H1 (cell line): ENCODE results near the gene FAM170B. TPM values are rescaled to one million over a fixed set of nuclear protein-coding genes. Genes with fewer than 3 reads are reported as not detected.

Source experiments
- CTCF ChIA-PET: fragments of 300-600 bp; sonication (Branson Sonifier 250); formaldehyde crosslinking; loops from one replicate; lab custom pipeline; 2021; ENCODE audit not compliant: partially characterized antibody; lab: Charles Lee
- POLR2A ChIA-PET: fragments of 300-600 bp; sonication (Branson Sonifier 250); formaldehyde crosslinking; loops from one replicate; lab custom pipeline; 2021; ENCODE audit warnings: inconsistent platforms; ENCODE audit not compliant: partially characterized antibody; lab: Charles Lee
- DNase-seq, 2 experiments: peaks; one replicate each; pipeline versions ENCODE4 v3.0.0 to v3.0.0-alpha.2; 2010 to 2022; ENCODE audit warnings: low spot score in 2 of 2, low read depth in 1 of 2, mixed read lengths in 1 of 2
- FAIRE-seq: peaks from 2 replicates; lab custom pipeline; 2011; peaks lifted over from hg19 to GRCh38; lab: Jason Lieb, UNC
- H2AFZ ChIP-seq: 2 replicates; pipeline ENCODE4 v1.8.1; 2012; ENCODE audit warnings: low read length, inconsistent platforms
- H2AK5ac ChIP-seq: 2 replicates; pipeline ENCODE4 v1.6.1; 2013; ENCODE audit warnings: low read depth, low read length
- H2BK120ac ChIP-seq: replicated peaks from 2 replicates; pipeline ENCODE3; 2013; ENCODE audit warnings: low read depth, low read length, inconsistent platforms
- H2BK12ac ChIP-seq: 2 replicates; pipeline ENCODE4 v1.6.1; 2013; ENCODE audit warnings: low read depth, low read length
- H2BK15ac ChIP-seq: 2 replicates; pipeline ENCODE4 v1.6.1; 2013; ENCODE audit warnings: low read length
- H2BK20ac ChIP-seq: 2 replicates; pipeline ENCODE4 v1.6.1; 2013; ENCODE audit warnings: low read length
- H2BK5ac ChIP-seq: 2 replicates; pipeline ENCODE4 v1.6.1; 2013; ENCODE audit warnings: low read depth, low read length
- H3K14ac ChIP-seq: 2 replicates; pipeline ENCODE4 v1.6.1; 2013; ENCODE audit warnings: inconsistent platforms; ENCODE audit not compliant: insufficient read length
- H3K18ac ChIP-seq: 2 replicates; pipeline ENCODE4 v1.6.1; 2013; ENCODE audit warnings: low read length; ENCODE audit errors: extremely low read depth
- H3K23ac ChIP-seq: 2 replicates; pipeline ENCODE4 v1.6.1; 2013; ENCODE audit warnings: inconsistent platforms; ENCODE audit not compliant: insufficient read length
- H3K23me2 ChIP-seq: 2 replicates; pipeline ENCODE4 v1.6.1; 2013; ENCODE audit warnings: low read depth, low read length
- H3K27ac ChIP-seq: 2 replicates; pipeline ENCODE4 v1.6.1; 2011; ENCODE audit warnings: low read depth, low read length, inconsistent platforms
- H3K27me3 ChIP-seq, 4 experiments: replicated peaks in 1 of 4; 1 replicate in 1 of 4; 2 replicates in 3 of 4; pipeline versions ENCODE4 v1.6.1 to v1.8.1; 2011 to 2013; ENCODE audit warnings: low read length in 3 of 4, mild to moderate bottlenecking in 3 of 4, inconsistent platforms in 2 of 4, mixed read lengths in 2 of 4, moderate library complexity in 1 of 4; ENCODE audit not compliant: control insufficient read depth in 3 of 4, insufficient read depth in 3 of 4; ENCODE audit errors: extremely low read depth in 1 of 4
- H3K36me3 ChIP-seq, 4 experiments: 2 replicates each; pipeline versions ENCODE4 v1.6.1 to v1.8.1; 2011 to 2013; ENCODE audit warnings: mild to moderate bottlenecking in 4 of 4, low read length in 3 of 4, moderate library complexity in 2 of 4, control low read depth in 1 of 4, inconsistent platforms in 1 of 4; ENCODE audit not compliant: insufficient read depth in 4 of 4, control insufficient read depth in 2 of 4
- H3K4ac ChIP-seq: replicated peaks from 2 replicates; pipeline ENCODE3; 2013; ENCODE audit warnings: low read length, low read depth, mixed read lengths, inconsistent platforms; ENCODE audit not compliant: insufficient read length
- H3K4me1 ChIP-seq, 4 experiments: replicated peaks in 1 of 4; 1 replicate in 1 of 4; 2 replicates in 3 of 4; pipeline versions ENCODE4 v1.6.1 to v1.8.1; 2011 to 2013; ENCODE audit warnings: low read length in 3 of 4, inconsistent platforms in 2 of 4, mixed read lengths in 1 of 4; ENCODE audit not compliant: insufficient read depth in 4 of 4, control insufficient read depth in 3 of 4
- H3K4me2 ChIP-seq, 2 experiments: 2 replicates each; pipeline versions ENCODE4 v1.6.1 to v1.8.1; 2011 to 2013; ENCODE audit warnings: low read depth in 2 of 2, low read length in 2 of 2, control low read depth in 1 of 2, inconsistent platforms in 1 of 2, mild to moderate bottlenecking in 1 of 2; ENCODE audit not compliant: insufficient read depth in 1 of 2
- H3K4me3 ChIP-seq, 4 experiments: fragments of 200-600, 300-600 bp in 1 of 4; sonication (generic), shearing (Covaris generic), sonication (Bioruptor Twin) in 1 of 4; 2 replicates each; pipeline versions ENCODE4 v1.5.1 to v1.8.1; 2011 to 2016; ENCODE audit warnings: low read length in 4 of 4, low read depth in 3 of 4, control low read depth in 2 of 4, inconsistent platforms in 2 of 4, mild to moderate bottlenecking in 2 of 4, mixed read lengths in 1 of 4, moderate library complexity in 1 of 4; ENCODE audit not compliant: insufficient read depth in 2 of 4; ENCODE audit errors: extremely low read depth in 1 of 4
- H3K56ac ChIP-seq: replicated peaks from 2 replicates; pipeline ENCODE3; 2013; ENCODE audit warnings: low read depth, mild to moderate bottlenecking, mixed read lengths, low read length, inconsistent platforms; ENCODE audit not compliant: insufficient read length
- H3K79me1 ChIP-seq: 2 replicates; pipeline ENCODE4 v1.6.1; 2013; ENCODE audit warnings: low read depth, low read length, control low read depth
- H3K79me2 ChIP-seq, 2 experiments: 2 replicates each; pipeline versions ENCODE4 v1.6.1 to v1.8.1; 2012 to 2013; ENCODE audit warnings: low read length in 2 of 2, mild to moderate bottlenecking in 2 of 2, inconsistent platforms in 1 of 2; ENCODE audit not compliant: insufficient read depth in 2 of 2, control insufficient read depth in 1 of 2
- H3K9ac ChIP-seq, 4 experiments: replicated peaks in 1 of 4; 1 replicate in 1 of 4; 2 replicates in 3 of 4; pipeline versions ENCODE4 v1.6.1 to v1.8.1; 2011 to 2013; ENCODE audit warnings: low read depth in 3 of 4, low read length in 3 of 4, control low read depth in 2 of 4, mild to moderate bottlenecking in 2 of 4, moderate library complexity in 2 of 4, inconsistent platforms in 1 of 4; ENCODE audit errors: extremely low read depth in 1 of 4
- H3K9me3 ChIP-seq, 2 experiments: 2 replicates each; pipeline versions ENCODE4 v1.6.1 to v1.8.1; 2012 to 2013; ENCODE audit warnings: mild to moderate bottlenecking in 2 of 2, moderate library complexity in 2 of 2, control low read depth in 1 of 2, inconsistent platforms in 1 of 2, low read depth in 1 of 2, low read length in 1 of 2, mixed read lengths in 1 of 2; ENCODE audit not compliant: insufficient read depth in 2 of 2
- H4K20me1 ChIP-seq, 2 experiments: replicated peaks in 1 of 2; 2 replicates each; pipeline versions ENCODE3 to v1.8.1; 2011 to 2013; ENCODE audit warnings: inconsistent platforms in 2 of 2, low read length in 2 of 2, mild to moderate bottlenecking in 1 of 2; ENCODE audit not compliant: insufficient read depth in 2 of 2, control insufficient read depth in 1 of 2
- H4K5ac ChIP-seq: 2 replicates; pipeline ENCODE4 v1.6.1; 2013; ENCODE audit warnings: low read length, low read depth, mixed read lengths, inconsistent platforms; ENCODE audit not compliant: insufficient read length
- H4K8ac ChIP-seq: 2 replicates; pipeline ENCODE4 v1.8.0; 2013; ENCODE audit warnings: mild to moderate bottlenecking, moderate library complexity, low read length, inconsistent platforms; ENCODE audit not compliant: insufficient read depth; ENCODE audit errors: extremely low read depth
- H4K91ac ChIP-seq: replicated peaks from 2 replicates; pipeline ENCODE3; 2013; ENCODE audit warnings: low read length, mixed read lengths, inconsistent platforms; ENCODE audit not compliant: insufficient read length
- ATF3 ChIP-seq: IDR thresholded peaks from 2 replicates; pipeline ENCODE4 v1.6.1; 2011; ENCODE audit warnings: low read depth, mild to moderate bottlenecking, low read length; ENCODE audit not compliant: insufficient read depth
- BCL11A ChIP-seq, 2 experiments: IDR thresholded peaks; one replicate each; pipeline ENCODE4 v1.6.1; 2011; ENCODE audit warnings: low read depth in 2 of 2, low read length in 2 of 2, mild to moderate bottlenecking in 2 of 2
- CEBPB ChIP-seq: IDR thresholded peaks from 2 replicates; pipeline ENCODE4 v1.6.1; 2012; ENCODE audit warnings: low read depth, low read length
- NANOG ChIP-seq: IDR thresholded peaks from 2 replicates; pipeline ENCODE4 v1.6.1; 2011; ENCODE audit warnings: low read length, low read depth, mild to moderate bottlenecking, inconsistent platforms; ENCODE audit not compliant: insufficient read depth, poor library complexity, severe bottlenecking
- SRF ChIP-seq: IDR thresholded peaks from 2 replicates; pipeline ENCODE4 v1.6.1; 2011; ENCODE audit warnings: mild to moderate bottlenecking, low read depth, low read length, moderate library complexity
- WGBS, 2 experiments: shearing (Covaris generic) in 1 of 2; methylation state at CpG; one replicate each; pipeline versions ENCODE4 v1.1.6 to v1.1.7; 2013 to 2015; ENCODE audit warnings: low lambda C conversion rate in 2 of 2, mixed read lengths in 2 of 2, inconsistent platforms in 1 of 2, low coverage in 1 of 2, missing lambda C conversion rate in 1 of 2; ENCODE audit not compliant: insufficient replicate concordance in 2 of 2, insufficient coverage in 1 of 2, insufficient read length in 1 of 2; ENCODE audit errors: extremely low coverage in 1 of 2, missing lambda C conversion rate in 1 of 2; 5-methylcytosine and 5-hydroxymethylcytosine counted together
- polyA plus RNA-seq, 7 experiments: library from polyadenylated mRNA; depleted of rRNA in 3 of 7; stranded (reverse) in 5 of 7; unstranded in 2 of 7; fragments of >200 nt in 5 of 7; fragments of 200-250 nt in 2 of 7; gene quantifications; 1 replicate in 5 of 7; 2 replicates in 1 of 7; 4 replicates in 1 of 7; pipeline versions ENCODE4 v1.2.1 to v1.2.3, GENCODE V29; 2011 to 2013; ENCODE audit warnings: missing spikeins in 2 of 7, mixed read lengths in 2 of 7
- total RNA-seq: library from RNA; stranded (reverse); fragmentation: NEBNext Ultra II Directional; extraction: Animal tissue kit (Norgen Biotek cat#: 25700); gene quantifications from 2 replicates; pipeline ENCODE4 v1.2.1, GENCODE V29; 2021

Gene FAM170B
- total and polyA plus RNA-seq, 2 of the 8 experiments (the other 6 are each of a cell fraction or from before 2014, with no cell fraction given): not detected

- no peaks in the 10 kb centered on the region for H3K9me3 ChIP-seq
- no peak overlapping the region for H2BK12ac ChIP-seq
- no peak overlapping the region for H3K56ac ChIP-seq
- H3K4me1 ChIP-seq: no peaks in the 10 kb centered on the region
- FAIRE-seq (no peak), DNase-seq (peak in 1 of 2 experiments; percentile 35)
- H3K4me2 ChIP-seq: no peak overlapping the region
- no peak overlapping the region for H4K8ac ChIP-seq
- POLR2A ChIA-PET: no interaction called here
- no peak overlapping the region for H3K18ac ChIP-seq
- H3K23me2 ChIP-seq: no peaks in the 10 kb centered on the region
- CTCF ChIA-PET: interaction anchor here (4.6 kb wide), 1 partner anchor 11 kb away, joined by 49 read pairs; no protein-coding TSS in a partner anchor
- no peak for TF ChIP-seq BCL11A (IDR thresholded peaks at IDR 0.05; ENCODE audit: low read depth in 2 of 2, low read length in 2 of 2)
- TF ChIP-seq SRF: no peak
- TF ChIP-seq CEBPB: no peak
- TF ChIP-seq NANOG: no peak
- no peak for TF ChIP-seq ATF3
- H2BK5ac ChIP-seq: no peak overlapping the region
- 86% methylated on average over 15 of the region's 15 CpGs; no CpG with 5 or more reads in 1 of the 2 experiments for whole genome bisulfite sequencing, 2 experiments
- no peak overlapping the region for H3K27ac ChIP-seq
- no peak overlapping the region for H4K91ac ChIP-seq
- H3K36me3 ChIP-seq: no peaks in the 10 kb centered on the region
- H4K5ac ChIP-seq: no peak overlapping the region
- no peak overlapping the region for H2BK20ac ChIP-seq
- no peak overlapping the region for H3K14ac ChIP-seq
- H2BK15ac ChIP-seq: no peak overlapping the region
- no peaks in the 10 kb centered on the region for H3K79me1 ChIP-seq
- no peaks in the 10 kb centered on the region; a peak in 1 of 7 replicates for H3K27me3 ChIP-seq
- no peak overlapping the region for H2BK120ac ChIP-seq
- no peak overlapping the region for H3K4me3 ChIP-seq
- H3K9ac ChIP-seq: no peak overlapping the region
- H3K79me2 ChIP-seq: no peaks in the 10 kb centered on the region
- no peaks in the 10 kb centered on the region for H4K20me1 ChIP-seq
- no peak overlapping the region for H2AFZ ChIP-seq
- H2AK5ac ChIP-seq: no peak overlapping the region
- no peak overlapping the region for H3K4ac ChIP-seq
- H3K23ac ChIP-seq: no peak overlapping the region
Observed at GRCh38 chr10:49174261-49174925, 40.6 kb upstream of the FAM170B start.
